ENCODE results near the gene ZFX. TPM values are rescaled to one million over a fixed set of nuclear protein-coding genes. Genes with fewer than 3 reads are reported as not detected.

The ZFX gene
- total RNA-seq, 1 donor from 2014 or later: 35.7 TPM

GRCh38 chrX:24245202-24245601 lies 95.7 kb downstream of the ZFX start:
- Histone ChIP-seq H3K4me1 (ENCODE audit: insufficient read depth, low read length) (no peaks in the 10 kb centered on the region), H3K4me2 (ENCODE audit: low read length) (peak overlapping the region; percentile 13), H3K4me3 (ENCODE audit: insufficient read depth, low read depth, low read length) (no peak overlapping the region), H3K79me2 (ENCODE audit: insufficient read depth, low read length) (no peaks in the 10 kb centered on the region), H3K9ac (ENCODE audit: low read length) (no peak overlapping the region), H3K9me3 (ENCODE audit: insufficient read depth, low read depth, low read length) (no peaks in the 10 kb centered on the region), H3K36me3 (ENCODE audit: insufficient read depth, low read length) (no peaks in the 10 kb centered on the region), H4K20me1 (ENCODE audit: insufficient read depth, low read length) (no peaks in the 10 kb centered on the region), H3K27ac (ENCODE audit: low read depth, low read length) (no peak overlapping the region), H3K27me3 (ENCODE audit: insufficient read depth, low read length) (no peaks in the 10 kb centered on the region), H2AFZ (ENCODE audit: low read depth, low read length) (no peak overlapping the region)
- Mint-ChIP-seq H3K4me1 (ENCODE audit: low read depth, unreplicated experiment) (peaks cover 5% of the 10 kb centered on the region), H3K36me3 (ENCODE audit: low read depth, unreplicated experiment) (no peaks in the 10 kb centered on the region), H3K27ac (ENCODE audit: unreplicated experiment) (no peak overlapping the region), H3K9me3 (ENCODE audit: unreplicated experiment) (no peaks in the 10 kb centered on the region), H3K27me3 (ENCODE audit: low read depth, unreplicated experiment) (no peaks in the 10 kb centered on the region), H3K4me3 (ENCODE audit: unreplicated experiment) (no peak overlapping the region)
- DNase-seq (ENCODE audit: low read depth) (peak; percentile 61), FAIRE-seq (peak; percentile 99)
- TF ChIP-seq EZH2 (IDR thresholded peaks at IDR 0.05; ENCODE audit: insufficient read depth, low read length): no peak
- TF ChIP-seq CTCF (IDR thresholded peaks at IDR 0.05; ENCODE audit: insufficient read depth, low read depth, low read length): no peak

- Histone ChIP-seq H3K4me1 (ENCODE audit: insufficient read depth, low read length) (no peaks in the 10 kb centered on the region), H3K9me3 (ENCODE audit: insufficient read depth, low read depth, low read length) (no peaks in the 10 kb centered on the region), H2AFZ (ENCODE audit: low read depth, low read length) (no peak overlapping the region), H3K27ac (ENCODE audit: low read depth, low read length) (no peak overlapping the region), H4K20me1 (ENCODE audit: insufficient read depth, low read length) (no peaks in the 10 kb centered on the region), H3K4me3 (ENCODE audit: insufficient read depth, low read depth, low read length) (no peak overlapping the region), H3K9ac (ENCODE audit: low read length) (no peak overlapping the region), H3K79me2 (ENCODE audit: insufficient read depth, low read length) (no peaks in the 10 kb centered on the region), H3K27me3 (ENCODE audit: insufficient read depth, low read length) (no peaks in the 10 kb centered on the region), H3K36me3 (ENCODE audit: insufficient read depth, low read length) (no peaks in the 10 kb centered on the region), H3K4me2 (ENCODE audit: low read length) (no peak overlapping the region)
- Mint-ChIP-seq H3K36me3 (ENCODE audit: low read depth, unreplicated experiment) (no peaks in the 10 kb centered on the region), H3K9me3 (ENCODE audit: unreplicated experiment) (no peaks in the 10 kb centered on the region), H3K4me3 (ENCODE audit: unreplicated experiment) (no peak overlapping the region), H3K27me3 (ENCODE audit: low read depth, unreplicated experiment) (no peaks in the 10 kb centered on the region), H3K27ac (ENCODE audit: unreplicated experiment) (no peak overlapping the region), H3K4me1 (ENCODE audit: low read depth, unreplicated experiment) (peaks cover 5% of the 10 kb centered on the region)
- DNase-seq (ENCODE audit: low read depth) (no peak), FAIRE-seq (peak; percentile 43)
- TF ChIP-seq CTCF (IDR thresholded peaks at IDR 0.05; ENCODE audit: insufficient read depth, low read depth, low read length) (no peak), EZH2 (IDR thresholded peaks at IDR 0.05; ENCODE audit: insufficient read depth, low read length) (no peak)
These were observed 98.5 kb downstream of the ZFX start for GRCh38 chrX:24248042-24248441.

- Histone ChIP-seq H3K9me3 (ENCODE audit: insufficient read depth, low read depth, low read length) (no peaks in the 10 kb centered on the region), H3K36me3 (ENCODE audit: insufficient read depth, low read length) (no peaks in the 10 kb centered on the region), H3K27me3 (ENCODE audit: insufficient read depth, low read length) (no peaks in the 10 kb centered on the region), H3K4me3 (ENCODE audit: insufficient read depth, low read depth, low read length) (no peak overlapping the region), H3K4me2 (ENCODE audit: low read length) (no peak overlapping the region), H4K20me1 (ENCODE audit: insufficient read depth, low read length) (no peaks in the 10 kb centered on the region), H3K4me1 (ENCODE audit: insufficient read depth, low read length) (no peaks in the 10 kb centered on the region), H3K27ac (ENCODE audit: low read depth, low read length) (no peak overlapping the region), H3K79me2 (ENCODE audit: insufficient read depth, low read length) (no peaks in the 10 kb centered on the region), H3K9ac (ENCODE audit: low read length) (no peak overlapping the region), H2AFZ (ENCODE audit: low read depth, low read length) (no peak overlapping the region)
- no peaks in the 10 kb centered on the region for H3K4me1 Mint-ChIP-seq (ENCODE audit: low read depth, unreplicated experiment)
- DNase-seq (ENCODE audit: low read depth) (no peak), FAIRE-seq (no peak)
- no peak overlapping the region for H3K4me3 Mint-ChIP-seq (ENCODE audit: unreplicated experiment)
- H3K9me3 Mint-ChIP-seq (ENCODE audit: unreplicated experiment): no peaks in the 10 kb centered on the region
- H3K27me3 Mint-ChIP-seq (ENCODE audit: low read depth, unreplicated experiment): no peaks in the 10 kb centered on the region
- no peak overlapping the region for H3K27ac Mint-ChIP-seq (ENCODE audit: unreplicated experiment)
- H3K36me3 Mint-ChIP-seq (ENCODE audit: low read depth, unreplicated experiment): no peaks in the 10 kb centered on the region
- TF ChIP-seq CTCF (IDR thresholded peaks at IDR 0.05; ENCODE audit: insufficient read depth, low read depth, low read length): no peak
- TF ChIP-seq EZH2 (IDR thresholded peaks at IDR 0.05; ENCODE audit: insufficient read depth, low read length): no peak
These were observed 103.5 kb downstream of the ZFX start for GRCh38 chrX:24253030-24253429.

Data from astrocyte (in vitro differentiated cells and primary cell).